Smooth muscle cell (in vitro differentiated cells): Measurements from ENCODE around the gene CES3. TPM values are rescaled to one million over a fixed set of nuclear protein-coding genes. Genes with fewer than 3 reads are reported as not detected.

ENCODE experiments used
- DNase-seq: peaks from one replicate; lab custom pipeline; 2025; ENCODE audit not compliant: unreplicated experiment; lab: John Stamatoyannopoulos, UW
- H2AFZ ChIP-seq: fragments of 200-600 bp; sonication (generic); 2 replicates; pipeline ENCODE4 v1.6.0; 2016; ENCODE audit warnings: antibody characterized with exemption, low read depth, mild to moderate bottlenecking
- H3F3A ChIP-seq: fragments of 200-600 bp; sonication (generic); 2 replicates; pipeline ENCODE4 v1.6.0; 2017; ENCODE audit warnings: antibody characterized with exemption, low read depth
- H3K27ac ChIP-seq: fragments of 200-600 bp; sonication (generic); 2 replicates; pipeline ENCODE4 v1.5.1; 2016; ENCODE audit warnings: low read depth, mild to moderate bottlenecking
- H3K27me3 ChIP-seq: fragments of 200-600 bp; sonication (generic); 2 replicates; pipeline ENCODE4 v1.6.1; 2016; ENCODE audit warnings: low read depth, mild to moderate bottlenecking
- H3K36me3 ChIP-seq: fragments of 200-600 bp; sonication (generic); 2 replicates; pipeline ENCODE4 v1.5.1; 2016; ENCODE audit warnings: low read depth
- H3K4me1 ChIP-seq: fragments of 200-600 bp; sonication (generic); 2 replicates; pipeline ENCODE4 v1.5.1; 2016; ENCODE audit warnings: low read depth
- H3K4me2 ChIP-seq: fragments of 200-600 bp; sonication (generic); 2 replicates; pipeline ENCODE4 v1.6.0; 2016; ENCODE audit warnings: mild to moderate bottlenecking
- H3K4me3 ChIP-seq: fragments of 200-600 bp; sonication (generic); 2 replicates; pipeline ENCODE4 v1.5.1; 2016; ENCODE audit warnings: mild to moderate bottlenecking
- H3K79me2 ChIP-seq: fragments of 200-600 bp; sonication (generic); 2 replicates; pipeline ENCODE4 v1.6.0; 2016; ENCODE audit warnings: low read depth, mild to moderate bottlenecking
- H3K9ac ChIP-seq: fragments of 200-600 bp; sonication (generic); 2 replicates; pipeline ENCODE4 v1.6.0; 2016; ENCODE audit warnings: low read depth
- H3K9me3 ChIP-seq: fragments of 200-600 bp; sonication (generic); replicated peaks from 2 replicates; pipeline ENCODE4 v1.5.1; 2016; ENCODE audit warnings: low read depth
- H4K20me1 ChIP-seq: fragments of 200-600 bp; sonication (generic); 2 replicates; pipeline ENCODE4 v1.6.0; 2016; ENCODE audit warnings: low read depth
- WGBS: methylation state at CpG from one replicate; pipeline ENCODE4 v1.1.7; 2016; ENCODE audit warnings: low lambda C conversion rate; 5-methylcytosine and 5-hydroxymethylcytosine counted together
- polyA plus RNA-seq: library from polyadenylated mRNA; unstranded; fragments of >200 nt; fragmentation: Nextera tagmentation; extraction: Ambion mirVana; gene quantifications from 2 replicates; pipeline ENCODE4 v1.2.1, GENCODE V29; 2016
- total RNA-seq: library from RNA; depleted of rRNA; stranded (reverse); fragments of >200 nt; gene quantifications from 2 replicates; pipeline ENCODE4 v1.2.3, GENCODE V29; 2014
- TF ChIP-seq, protein P1 (sequence below): fragments of 200-600 bp; sonication (generic); IDR thresholded peaks from 2 replicates; pipeline ENCODE4 v1.5.1; 2017; ENCODE audit warnings: borderline replicate concordance, mild to moderate bottlenecking, antibody characterized with exemption; ENCODE audit not compliant: insufficient read depth, poor library complexity, severe bottlenecking

The CES3 gene
- total and polyA plus RNA-seq, 2 experiments from 2014 or later = 0.22 TPM; not detected in 1

DNA sequence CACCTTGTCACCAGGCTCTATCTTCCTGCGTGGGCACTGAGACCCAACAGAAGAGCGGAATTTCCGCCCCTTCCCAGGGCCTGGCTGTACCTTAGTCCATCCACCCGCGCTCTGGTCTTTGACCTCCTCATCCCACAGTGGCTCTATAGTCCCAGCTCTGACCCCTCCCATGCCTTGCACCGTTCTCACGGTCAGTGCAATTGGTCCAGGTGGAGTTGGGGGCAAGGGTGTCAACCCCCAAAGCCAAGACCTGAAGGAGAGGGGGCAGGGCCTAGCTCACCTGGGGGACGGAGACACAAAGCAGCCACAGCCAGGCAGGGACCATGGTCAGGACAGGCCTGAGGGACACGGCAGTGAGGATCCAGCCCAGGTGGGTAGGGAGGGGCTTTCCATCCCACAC lies 43.3 kb upstream of the CES3 start:
- no peaks in the 10 kb centered on the region for H3K79me2 ChIP-seq
- no peak overlapping the region for H3K27ac ChIP-seq
- no peak overlapping the region for H2AFZ ChIP-seq
- no peak overlapping the region for H3K4me2 ChIP-seq
- no peak overlapping the region for H3K9ac ChIP-seq
- H3K9me3 ChIP-seq = no peaks in the 10 kb centered on the region
- H3K4me3 ChIP-seq = no peak overlapping the region
- H3K27me3 ChIP-seq = peaks cover 6% of the 10 kb centered on the region
- WGBS = 88% methylated on average over 9 of the region's 9 CpGs
- no peaks in the 10 kb centered on the region for H3F3A ChIP-seq
- no peaks in the 10 kb centered on the region for H4K20me1 ChIP-seq
- TF ChIP-seq, protein P1, sequence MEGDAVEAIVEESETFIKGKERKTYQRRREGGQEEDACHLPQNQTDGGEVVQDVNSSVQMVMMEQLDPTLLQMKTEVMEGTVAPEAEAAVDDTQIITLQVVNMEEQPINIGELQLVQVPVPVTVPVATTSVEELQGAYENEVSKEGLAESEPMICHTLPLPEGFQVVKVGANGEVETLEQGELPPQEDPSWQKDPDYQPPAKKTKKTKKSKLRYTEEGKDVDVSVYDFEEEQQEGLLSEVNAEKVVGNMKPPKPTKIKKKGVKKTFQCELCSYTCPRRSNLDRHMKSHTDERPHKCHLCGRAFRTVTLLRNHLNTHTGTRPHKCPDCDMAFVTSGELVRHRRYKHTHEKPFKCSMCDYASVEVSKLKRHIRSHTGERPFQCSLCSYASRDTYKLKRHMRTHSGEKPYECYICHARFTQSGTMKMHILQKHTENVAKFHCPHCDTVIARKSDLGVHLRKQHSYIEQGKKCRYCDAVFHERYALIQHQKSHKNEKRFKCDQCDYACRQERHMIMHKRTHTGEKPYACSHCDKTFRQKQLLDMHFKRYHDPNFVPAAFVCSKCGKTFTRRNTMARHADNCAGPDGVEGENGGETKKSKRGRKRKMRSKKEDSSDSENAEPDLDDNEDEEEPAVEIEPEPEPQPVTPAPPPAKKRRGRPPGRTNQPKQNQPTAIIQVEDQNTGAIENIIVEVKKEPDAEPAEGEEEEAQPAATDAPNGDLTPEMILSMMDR = no peak
- DNase-seq = no peak
- H3K4me1 ChIP-seq = no peaks in the 10 kb centered on the region
- no peaks in the 10 kb centered on the region for H3K36me3 ChIP-seq

DNA sequence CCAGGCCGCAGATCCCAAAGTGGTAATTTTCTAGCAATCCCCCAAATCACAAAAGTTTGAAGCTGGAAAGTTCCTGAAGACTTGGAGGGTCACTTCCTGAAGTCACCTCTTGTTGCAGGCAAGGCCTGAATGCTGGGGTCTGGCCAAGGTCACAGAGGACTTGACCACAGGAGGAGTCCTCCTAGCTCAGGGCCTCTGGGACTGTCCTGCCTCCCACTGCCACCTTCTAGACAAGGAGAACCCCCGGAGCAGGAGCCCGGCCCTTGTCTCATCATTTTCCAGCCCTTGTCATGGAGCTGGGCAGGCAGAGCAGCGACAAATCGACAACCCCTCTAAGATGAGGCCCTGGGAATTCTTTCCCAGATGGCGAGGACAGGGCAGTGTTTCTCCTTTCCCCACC lies 42.7 kb upstream of the CES3 start:
- Histone ChIP-seq H3K27ac (no peak overlapping the region), H3K79me2 (no peaks in the 10 kb centered on the region), H3K9me3 (no peaks in the 10 kb centered on the region), H2AFZ (no peak overlapping the region), H4K20me1 (no peaks in the 10 kb centered on the region), H3K27me3 (peaks cover 6% of the 10 kb centered on the region), H3F3A (no peaks in the 10 kb centered on the region), H3K36me3 (no peaks in the 10 kb centered on the region), H3K4me1 (no peaks in the 10 kb centered on the region), H3K4me3 (no peak overlapping the region), H3K4me2 (no peak overlapping the region), H3K9ac (no peak overlapping the region)
- DNase-seq = no peak
- 85% methylated on average over 6 of the region's 6 CpGs for WGBS
- TF ChIP-seq, protein P1 = no peak

DNA sequence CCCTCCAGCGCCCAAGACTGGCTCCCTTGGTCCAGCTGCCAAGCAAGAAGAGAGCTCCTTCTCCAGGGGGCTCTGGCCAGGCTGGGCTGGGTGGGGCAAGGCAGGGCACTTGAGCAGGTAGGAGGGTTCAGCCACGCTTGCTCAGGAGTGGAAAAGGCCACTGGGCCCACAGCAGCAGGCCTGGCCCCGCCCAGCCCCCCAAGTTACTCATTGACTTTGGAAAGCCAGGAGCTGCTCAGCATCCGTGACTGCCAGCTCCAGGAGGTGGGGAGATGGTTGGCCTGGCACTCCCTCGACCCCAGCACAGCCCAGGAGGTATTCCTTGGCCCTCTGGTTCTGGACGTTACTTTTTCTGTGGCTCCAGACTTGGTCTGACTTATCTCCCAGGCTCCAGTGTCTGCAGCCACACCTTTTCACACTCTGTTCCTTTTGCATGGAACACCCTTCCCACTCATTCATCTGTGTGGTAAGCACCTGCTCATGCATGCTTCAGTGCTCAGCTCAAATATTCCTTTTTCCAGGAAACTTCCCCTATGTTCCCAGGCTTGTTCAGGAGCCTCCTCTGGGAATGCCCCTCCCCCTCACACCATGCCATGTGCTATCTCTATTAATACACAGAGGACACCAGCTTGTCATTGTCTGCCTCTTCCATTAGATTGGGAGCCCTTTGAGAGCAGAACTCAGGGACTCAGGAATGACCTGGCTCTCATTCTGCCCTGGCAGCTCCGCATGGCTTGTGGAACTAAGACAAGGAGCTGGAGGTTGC lies 42.1 kb upstream of the CES3 start, which contains the start of gene CDH16:
CDH16 (minus strand) TSS at position 83 of the 766 bp plus-strand sequence. CDS start 820 bp downstream, outside the sequence.
- WGBS = 86% methylated on average over 7 of the region's 7 CpGs
- no peaks in the 10 kb centered on the region for H3K79me2 ChIP-seq
- DNase-seq = no peak
- no peak within 1 kb of the TSS for H3K4me3 ChIP-seq
- H3F3A ChIP-seq = no peaks in the 10 kb centered on the region
- TF ChIP-seq, protein P1 = no peak
- no peaks in the 10 kb centered on the region for H3K36me3 ChIP-seq
- no peak within 1 kb of the TSS for H2AFZ ChIP-seq
- H3K4me2 ChIP-seq = no peak within 1 kb of the TSS
- H3K27me3 ChIP-seq = peaks cover 11% of the 10 kb centered on the region
- H3K9ac ChIP-seq = no peak within 1 kb of the TSS
- H3K9me3 ChIP-seq = no peaks in the 10 kb centered on the region
- H4K20me1 ChIP-seq = no peaks in the 10 kb centered on the region
- no peaks in the 10 kb centered on the region for H3K4me1 ChIP-seq
- H3K27ac ChIP-seq = no peak within 1 kb of the TSS
